ENCODE measurements around the gene IGSF9.
"Not testable (repeated sequence)": the region's sequence is repeated elsewhere in the genome, so short reads cannot be mapped to it uniquely, and the experiment has no call there.

IGSF9 gene

DNA sequence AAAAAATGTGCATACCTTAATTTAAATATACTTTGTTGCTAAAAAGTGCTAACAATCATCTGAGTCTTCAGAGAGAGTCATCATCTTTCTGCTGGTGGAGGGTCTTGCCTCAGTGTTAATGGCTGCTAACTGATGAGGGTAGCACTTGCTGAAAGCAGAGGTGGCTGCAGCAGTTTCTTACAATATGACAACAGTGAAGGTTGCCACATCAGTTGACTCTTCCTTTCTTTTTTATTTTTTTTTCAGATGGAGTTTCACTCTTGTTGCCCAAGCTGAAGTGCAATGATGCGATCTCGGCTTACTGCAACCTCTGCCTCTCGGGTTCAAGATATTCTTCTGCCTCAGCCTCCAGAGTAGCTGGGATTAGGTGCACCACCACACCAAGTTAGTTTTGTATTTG, 42.9 kb downstream of the IGSF9 start:
- Histone ChIP-seq H3K4me1 (ENCODE audit: low read length) (peaks cover 17% of the 10 kb centered on the region), H3K4me2 (ENCODE audit: low read length) (no peak overlapping the region), H3K79me2 (ENCODE audit: low read length) (no peaks in the 10 kb centered on the region), H3K27ac (ENCODE audit: low read length) (no peak overlapping the region), H3K9me3 (ENCODE audit: insufficient read depth, low read length) (no peaks in the 10 kb centered on the region), H3K27me3 (ENCODE audit: low read depth, low read length) (no peaks in the 10 kb centered on the region), H3K9ac (ENCODE audit: low read length) (no peak overlapping the region), H3K36me3 (replicated peaks; ENCODE audit: low read depth, low read length) (no peaks in the 10 kb centered on the region), H4K20me1 (ENCODE audit: insufficient read depth, low read length) (no peaks in the 10 kb centered on the region), H2AFZ (ENCODE audit: low read depth, low read length) (no peak overlapping the region), H3K4me3 (ENCODE audit: low read length) (no peak overlapping the region)
- TF ChIP-seq, protein P1, sequence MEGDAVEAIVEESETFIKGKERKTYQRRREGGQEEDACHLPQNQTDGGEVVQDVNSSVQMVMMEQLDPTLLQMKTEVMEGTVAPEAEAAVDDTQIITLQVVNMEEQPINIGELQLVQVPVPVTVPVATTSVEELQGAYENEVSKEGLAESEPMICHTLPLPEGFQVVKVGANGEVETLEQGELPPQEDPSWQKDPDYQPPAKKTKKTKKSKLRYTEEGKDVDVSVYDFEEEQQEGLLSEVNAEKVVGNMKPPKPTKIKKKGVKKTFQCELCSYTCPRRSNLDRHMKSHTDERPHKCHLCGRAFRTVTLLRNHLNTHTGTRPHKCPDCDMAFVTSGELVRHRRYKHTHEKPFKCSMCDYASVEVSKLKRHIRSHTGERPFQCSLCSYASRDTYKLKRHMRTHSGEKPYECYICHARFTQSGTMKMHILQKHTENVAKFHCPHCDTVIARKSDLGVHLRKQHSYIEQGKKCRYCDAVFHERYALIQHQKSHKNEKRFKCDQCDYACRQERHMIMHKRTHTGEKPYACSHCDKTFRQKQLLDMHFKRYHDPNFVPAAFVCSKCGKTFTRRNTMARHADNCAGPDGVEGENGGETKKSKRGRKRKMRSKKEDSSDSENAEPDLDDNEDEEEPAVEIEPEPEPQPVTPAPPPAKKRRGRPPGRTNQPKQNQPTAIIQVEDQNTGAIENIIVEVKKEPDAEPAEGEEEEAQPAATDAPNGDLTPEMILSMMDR (IDR thresholded peaks at IDR 0.05; ENCODE audit: low read depth, low read length) = no peak
- no peak for TF ChIP-seq EZH2phosphoT487 (IDR thresholded peaks at IDR 0.05; ENCODE audit: low read depth)

DNA sequence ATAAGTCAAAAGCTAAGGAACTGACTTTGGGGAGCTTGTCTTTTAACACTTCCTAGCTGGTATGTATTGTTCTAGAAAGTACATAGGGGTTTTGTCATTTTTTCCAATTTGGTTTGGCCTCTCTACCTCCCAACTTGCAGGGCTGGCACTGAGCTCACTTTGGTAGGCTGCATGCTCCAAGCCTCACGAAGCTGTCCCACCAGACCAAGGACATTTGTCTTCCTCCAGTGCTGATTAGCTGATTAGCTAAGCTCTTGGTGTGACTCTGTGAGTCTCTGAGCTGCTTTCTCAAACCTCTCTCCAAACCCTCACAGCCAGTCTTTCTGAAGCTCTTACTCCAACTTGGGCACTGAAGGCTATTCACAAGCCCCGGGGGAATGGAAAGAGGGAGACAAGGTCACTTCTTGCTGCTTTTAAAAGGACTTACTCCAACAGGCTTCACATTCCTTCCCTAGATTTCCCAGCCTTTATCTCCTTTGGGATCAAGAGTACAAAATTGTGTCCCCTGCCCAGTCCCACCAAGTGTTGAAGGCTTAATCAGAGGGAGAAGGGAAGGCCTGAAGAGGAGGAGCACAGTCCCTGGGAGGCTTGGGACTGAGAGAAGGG, 44.6 kb downstream of the IGSF9 start:
- Histone ChIP-seq H3K4me1 (ENCODE audit: low read length) (peaks cover 19% of the 10 kb centered on the region), H3K79me2 (ENCODE audit: low read length) (no peaks in the 10 kb centered on the region), H3K36me3 (replicated peaks; ENCODE audit: low read depth, low read length) (no peaks in the 10 kb centered on the region), H2AFZ (ENCODE audit: low read depth, low read length) (no peak overlapping the region), H3K9me3 (ENCODE audit: insufficient read depth, low read length) (no peaks in the 10 kb centered on the region), H3K27me3 (ENCODE audit: low read depth, low read length) (peaks cover 6% of the 10 kb centered on the region; the same call in 1 of the 2 replicates), H3K27ac (ENCODE audit: low read length) (no peak overlapping the region), H3K4me2 (ENCODE audit: low read length) (no peak overlapping the region), H3K4me3 (ENCODE audit: low read length) (no peak overlapping the region), H3K9ac (ENCODE audit: low read length) (no peak overlapping the region), H4K20me1 (ENCODE audit: insufficient read depth, low read length) (no peaks in the 10 kb centered on the region)
- no peak for TF ChIP-seq EZH2phosphoT487 (IDR thresholded peaks at IDR 0.05; ENCODE audit: low read depth)
- TF ChIP-seq, protein P1 (IDR thresholded peaks at IDR 0.05; ENCODE audit: low read depth, low read length) = no peak

DNA sequence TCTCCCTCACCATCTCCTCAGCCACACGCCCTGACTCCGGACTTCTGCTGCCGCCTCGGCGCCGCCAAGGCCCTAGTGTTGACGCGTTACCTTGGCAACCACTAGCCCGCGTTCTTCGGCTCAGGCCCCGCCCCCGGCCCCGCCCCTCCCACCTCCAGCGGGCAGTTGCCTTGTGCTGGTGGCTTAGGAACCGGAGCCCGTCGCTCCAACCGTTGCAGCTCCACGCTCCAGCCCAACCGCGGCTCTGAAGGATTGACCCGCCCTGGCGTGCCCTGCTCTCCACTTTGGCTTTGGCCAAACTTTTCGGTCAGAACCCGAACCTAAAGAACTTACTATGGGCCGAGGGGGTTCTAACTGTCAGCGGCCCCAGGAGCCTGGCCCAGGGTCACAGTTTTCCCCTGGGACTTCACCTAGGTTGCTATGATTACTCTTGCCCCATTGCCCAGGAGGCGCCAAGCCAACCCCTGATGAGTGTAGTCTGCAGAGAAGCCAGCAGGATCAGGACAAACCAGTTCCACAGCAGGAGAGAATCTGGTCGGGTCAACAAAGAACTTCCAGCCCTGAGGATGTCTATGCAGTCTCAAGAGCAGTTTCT, 45.2 kb downstream of the IGSF9 start, which contains the start of gene CFAP45:
Gene CFAP45, minus strand, starts transcription at position 80 of the 595 bp plus-strand sequence. Its CDS starts 67 bp downstream, at position 13.
- TF ChIP-seq EZH2phosphoT487 (IDR thresholded peaks at IDR 0.05; ENCODE audit: low read depth) = no peak

DNA sequence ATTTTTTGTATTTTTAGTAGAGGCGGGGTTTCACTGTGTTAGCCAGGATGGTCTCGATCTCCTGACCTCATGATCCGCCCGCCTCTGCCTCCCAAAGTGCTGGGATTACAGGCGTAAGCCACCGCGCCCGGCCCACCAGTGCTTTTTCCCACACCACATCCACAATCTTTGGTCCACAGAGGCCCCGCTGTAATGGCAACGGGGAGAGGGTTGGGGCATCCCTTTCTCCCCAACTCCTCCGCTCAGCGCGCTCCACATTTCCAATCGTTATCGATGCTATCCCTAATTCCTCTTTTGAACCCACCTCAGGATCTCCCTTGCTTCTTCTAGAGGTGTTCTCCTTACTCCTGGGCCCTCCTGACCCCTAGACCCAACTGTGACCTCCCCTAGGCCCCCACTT, 45.8 kb downstream of the IGSF9 start:
- not testable (repeated sequence) for H3K79me2 ChIP-seq (ENCODE audit: low read length); H3K36me3 ChIP-seq (replicated peaks; ENCODE audit: low read depth, low read length); H3K4me3 ChIP-seq (ENCODE audit: low read length); H2AFZ ChIP-seq (ENCODE audit: low read depth, low read length); H3K9me3 ChIP-seq (ENCODE audit: insufficient read depth, low read length); H3K27ac ChIP-seq (ENCODE audit: low read length); H3K4me2 ChIP-seq (ENCODE audit: low read length); H4K20me1 ChIP-seq (ENCODE audit: insufficient read depth, low read length); H3K9ac ChIP-seq (ENCODE audit: low read length)
- Histone ChIP-seq H3K4me1 (ENCODE audit: low read length) (peaks cover 19% of the 10 kb centered on the region), H3K27me3 (ENCODE audit: low read depth, low read length) (peaks cover 17% of the 10 kb centered on the region; the same call in 1 of the 2 replicates)

More for the DNA sequence above, 45.2 kb downstream of the IGSF9 start, which contains the start of gene CFAP45:
- Histone ChIP-seq H3K9me3 (ENCODE audit: insufficient read depth, low read length) (no peaks in the 10 kb centered on the region), H2AFZ (ENCODE audit: low read depth, low read length) (no peak within 1 kb of the TSS), H3K4me1 (ENCODE audit: low read length) (peaks cover 19% of the 10 kb centered on the region), H4K20me1 (ENCODE audit: insufficient read depth, low read length) (no peaks in the 10 kb centered on the region), H3K27ac (ENCODE audit: low read length) (no peak within 1 kb of the TSS), H3K36me3 (replicated peaks; ENCODE audit: low read depth, low read length) (no peaks in the 10 kb centered on the region), H3K79me2 (ENCODE audit: low read length) (no peaks in the 10 kb centered on the region), H3K9ac (ENCODE audit: low read length) (no peak within 1 kb of the TSS), H3K27me3 (ENCODE audit: low read depth, low read length) (peaks cover 11% of the 10 kb centered on the region; the same call in 1 of the 2 replicates), H3K4me3 (ENCODE audit: low read length) (no peak within 1 kb of the TSS), H3K4me2 (ENCODE audit: low read length) (peak within 1 kb of the TSS; percentile 61)

DNA sequence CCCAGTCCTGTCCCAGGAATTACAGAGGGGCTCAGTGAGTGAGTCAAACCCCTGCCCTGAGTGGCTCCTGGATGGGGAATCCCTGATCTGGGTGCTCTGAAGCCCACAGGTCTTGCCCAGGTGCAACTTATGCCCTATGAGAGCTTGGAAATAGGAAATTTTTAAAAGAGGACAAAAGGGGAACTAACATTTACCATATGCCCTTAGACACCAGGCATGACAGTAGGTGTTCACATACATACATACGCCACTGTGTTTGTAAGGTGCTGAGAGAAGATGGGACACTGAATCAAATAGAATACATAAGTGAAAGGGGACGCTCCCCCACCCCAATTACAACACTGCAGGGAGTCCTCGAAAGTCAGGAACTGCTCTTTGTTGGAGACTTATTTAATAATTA, 46.9 kb downstream of the IGSF9 start:
- Histone ChIP-seq H3K4me3 (ENCODE audit: low read length) (peak overlapping the region; percentile 26; the same call in 1 of the 2 replicates), H3K27me3 (ENCODE audit: low read depth, low read length) (peaks cover 19% of the 10 kb centered on the region; the same call in 1 of the 2 replicates), H3K4me1 (ENCODE audit: low read length) (peaks cover 19% of the 10 kb centered on the region), H3K4me2 (ENCODE audit: low read length) (peak overlapping the region; percentile 61), H3K9ac (ENCODE audit: low read length) (peak overlapping the region; percentile 8; the same call in 1 of the 2 replicates), H3K27ac (ENCODE audit: low read length) (peak overlapping the region; percentile 55), H3K9me3 (ENCODE audit: insufficient read depth, low read length) (no peaks in the 10 kb centered on the region), H3K36me3 (replicated peaks; ENCODE audit: low read depth, low read length) (no peaks in the 10 kb centered on the region), H2AFZ (ENCODE audit: low read depth, low read length) (no peak overlapping the region), H3K79me2 (ENCODE audit: low read length) (no peaks in the 10 kb centered on the region), H4K20me1 (ENCODE audit: insufficient read depth, low read length) (no peaks in the 10 kb centered on the region)
- TF ChIP-seq EZH2phosphoT487 (IDR thresholded peaks at IDR 0.05; ENCODE audit: low read depth) = no peak
- TF ChIP-seq, protein P1 (IDR thresholded peaks at IDR 0.05; ENCODE audit: low read depth, low read length) = no peak
